T-helper 22 cell (primary cell): ENCODE results near the gene DNM3.

ENCODE experiments used
- DNase-seq: peaks from one replicate; pipeline ENCODE4 v3.0.0-alpha.2; 2020; ENCODE audit warnings: low read depth

Gene DNM3

DNA sequence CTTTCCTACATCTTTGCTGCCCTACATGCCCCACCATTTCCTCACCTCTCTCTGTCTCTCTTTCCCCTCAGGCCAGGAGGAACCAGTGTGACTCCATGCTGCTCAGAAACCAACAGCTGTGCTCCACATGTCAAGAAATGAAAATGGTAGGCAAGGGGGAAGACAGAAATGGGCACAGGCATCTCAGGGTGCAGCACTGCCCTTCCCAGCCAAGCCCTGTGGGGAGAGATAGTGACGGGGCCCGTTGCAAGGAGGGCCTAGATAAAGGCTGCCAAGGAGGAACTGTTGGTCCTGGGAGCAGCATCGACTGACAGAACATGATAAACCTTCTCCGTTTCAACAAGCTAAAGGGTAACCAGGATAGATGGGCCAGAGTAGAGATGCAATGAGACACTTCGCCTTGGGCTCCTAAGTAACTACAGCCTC lies 615.1 kb downstream of the DNM3 start:
- DNase-seq, result no peak

DNA sequence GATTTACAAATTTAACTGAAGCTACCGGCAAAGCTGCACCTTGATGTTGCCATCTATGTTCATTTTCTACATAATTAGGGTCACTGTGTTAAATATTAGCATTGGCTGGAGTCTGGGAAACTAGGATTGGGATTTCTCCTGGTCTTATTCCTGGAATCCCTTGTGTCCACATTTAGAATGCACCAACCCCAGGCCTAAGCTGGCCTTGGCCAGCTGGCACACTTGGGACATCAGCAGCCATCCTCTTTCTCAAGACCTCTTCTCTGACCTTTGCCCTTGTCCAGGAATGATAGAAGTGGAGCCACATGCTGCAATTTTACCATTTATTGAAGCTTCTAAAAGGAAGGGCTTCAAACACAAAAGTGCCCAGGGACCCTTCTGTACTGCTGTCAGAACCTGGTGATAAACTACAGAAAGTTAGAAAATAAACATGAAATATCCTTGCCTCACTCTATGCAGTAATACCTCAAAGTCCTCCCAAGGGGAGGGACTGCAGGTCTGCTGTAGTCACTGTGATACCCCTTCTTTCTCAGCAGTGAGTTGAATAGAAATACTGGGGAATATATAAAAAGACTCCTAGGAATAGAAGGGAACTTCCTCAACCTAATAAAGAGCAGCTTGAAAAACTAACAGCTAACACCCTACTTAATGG lies 616.3 kb downstream of the DNM3 start:
- no peak for DNase-seq

DNA sequence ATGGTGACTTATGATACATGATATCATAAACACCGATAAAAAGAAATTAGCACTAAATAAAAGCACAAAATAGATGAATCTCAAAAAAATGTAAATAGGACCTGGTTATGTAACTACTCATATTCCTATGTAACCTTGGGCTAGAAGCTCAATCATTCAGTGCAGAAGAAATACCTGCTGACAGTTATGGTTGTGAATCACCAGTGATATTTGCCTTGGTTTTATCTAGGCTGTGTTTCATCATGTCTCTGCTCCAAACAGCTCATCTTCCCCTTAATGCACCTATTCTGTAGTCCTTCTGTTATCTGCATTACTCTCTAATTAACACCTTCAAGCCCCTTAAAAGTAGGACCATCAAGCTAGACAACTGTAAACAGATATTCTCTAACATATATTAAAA lies 618.9 kb downstream of the DNM3 start:
- no peak for DNase-seq

DNA sequence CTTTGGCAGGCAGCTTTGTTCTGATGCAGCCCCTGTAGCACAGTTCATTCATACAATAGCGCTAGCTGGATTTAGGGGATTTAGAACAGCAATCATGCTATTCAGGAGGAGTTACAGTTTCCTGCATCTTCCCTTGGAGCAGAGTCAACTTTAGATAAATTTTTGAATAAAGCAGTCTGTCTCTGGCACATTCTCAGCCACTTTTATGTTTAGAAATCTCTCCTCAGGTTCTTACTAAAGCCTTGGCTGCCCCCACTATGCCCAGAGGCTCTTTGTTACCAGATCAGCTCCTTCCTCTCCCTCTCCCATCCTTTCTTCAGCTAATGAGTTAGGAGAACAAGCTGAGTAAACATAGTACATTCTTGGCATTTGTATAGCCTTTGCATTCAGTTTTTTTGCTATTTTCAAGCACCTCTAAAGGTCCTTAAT lies 619.6 kb downstream of the DNM3 start:
- DNase-seq, result no peak
